ENCODE results near the gene CRYBG3. TPM values are rescaled to one million over a fixed set of nuclear protein-coding genes. Genes with fewer than 3 reads are reported as not detected.
A peak's percentile ranks its signal among the peaks of the same experiment; 100 is the strongest.

Gene CRYBG3
- total and polyA plus RNA-seq, 4 donors: 1.1 to 9.5 (median 2.5) TPM

- no peak for DNase-seq (ENCODE audit: low spot score)
- TF ChIP-seq HNF4A (conservative IDR thresholded peaks at IDR 0.05) (no peak), FOXA1 (IDR thresholded peaks at IDR 0.05) (no peak), HNF4G (IDR thresholded peaks at IDR 0.05) (no peak), RAD21 (IDR thresholded peaks at IDR 0.05) (no peak), NR2F2 (IDR thresholded peaks at IDR 0.05) (no peak), JUND (IDR thresholded peaks at IDR 0.05) (no peak), TAF1 (conservative IDR thresholded peaks at IDR 0.05) (no peak), ATF3 (IDR thresholded peaks at IDR 0.05) (no peak)
- H3K27ac ChIP-seq (ENCODE audit: low read depth in 1 of 2, low read length in 2 of 2): no peak overlapping the region
- H3K36me3 ChIP-seq (ENCODE audit: control insufficient read depth in 4 of 4, insufficient read depth in 3 of 4, low read depth in 1 of 4, low read length in 3 of 4): peaks cover 9 to 48% (median 20%) of the 10 kb centered on the region in 4 donors
- H3K4me3 ChIP-seq (ENCODE audit: low read depth in 1 of 3, low read length in 3 of 3): no peak overlapping the region
- H3K27me3 ChIP-seq (ENCODE audit: control insufficient read depth in 4 of 4, insufficient read depth in 4 of 4, low read length in 3 of 4): no peaks in the 10 kb centered on the region
- 88% methylated on average over 3 of the region's 3 CpGs for WGBS
- H3K9me3 ChIP-seq (ENCODE audit: control insufficient read depth in 4 of 4, low read length in 3 of 4): no peaks in the 10 kb centered on the region
- no peak overlapping the region for H3K9ac ChIP-seq (ENCODE audit: low read depth in 1 of 2, low read length in 2 of 2)
- peaks cover 0 to under 1% (median 0%) of the 10 kb centered on the region in 4 donors for H3K4me1 ChIP-seq (ENCODE audit: control insufficient read depth in 4 of 4, insufficient read depth in 4 of 4, low read length in 3 of 4)
Observed at GRCh38 chr3:97956051-97956450, 134.2 kb downstream of the CRYBG3 start.

- H3K4me1 ChIP-seq (ENCODE audit: control insufficient read depth in 4 of 4, insufficient read depth in 4 of 4, low read length in 3 of 4): peaks cover 0 to 9% (median 3%) of the 10 kb centered on the region in 4 donors
- peaks cover 7 to 36% (median 18%) of the 10 kb centered on the region in 4 donors for H3K36me3 ChIP-seq (ENCODE audit: control insufficient read depth in 4 of 4, insufficient read depth in 3 of 4, low read depth in 1 of 4, low read length in 3 of 4)
- no peaks in the 10 kb centered on the region for H3K27me3 ChIP-seq (ENCODE audit: control insufficient read depth in 4 of 4, insufficient read depth in 4 of 4, low read length in 3 of 4)
- no peak for TF ChIP-seq TAF1 (conservative IDR thresholded peaks at IDR 0.05)
- TF ChIP-seq FOXA2 (IDR thresholded peaks at IDR 0.05): peak; percentile 62
- peak; percentile 57 for TF ChIP-seq ATF3 (IDR thresholded peaks at IDR 0.05)
- peak in 1 of 2 donors; percentile 24 for TF ChIP-seq HNF4A (conservative IDR thresholded peaks at IDR 0.05)
- TF ChIP-seq RXRA (IDR thresholded peaks at IDR 0.05): peak; percentile 12 to 26
- WGBS: 63% methylated on average over 8 of the region's 8 CpGs
- no peak overlapping the region for H3K9ac ChIP-seq (ENCODE audit: low read depth in 1 of 2, low read length in 2 of 2)
- DNase-seq (ENCODE audit: low spot score): no peak
- no peak overlapping the region for H3K4me3 ChIP-seq (ENCODE audit: low read depth in 1 of 3, low read length in 3 of 3)
- H3K27ac ChIP-seq (ENCODE audit: low read depth in 1 of 2, low read length in 2 of 2): no peak overlapping the region
- H3K9me3 ChIP-seq (ENCODE audit: control insufficient read depth in 4 of 4, low read length in 3 of 4): no peaks in the 10 kb centered on the region
Observed at GRCh38 chr3:97957617-97958311, 136.0 kb downstream of the CRYBG3 start.

- H3K9me3 ChIP-seq (ENCODE audit: control insufficient read depth in 4 of 4, low read length in 3 of 4): no peaks in the 10 kb centered on the region
- TF ChIP-seq GABPA (IDR thresholded peaks at IDR 0.05 in 1 of 2, conservative IDR thresholded peaks at IDR 0.05 in 1 of 2) (no peak), HNF4G (IDR thresholded peaks at IDR 0.05) (no peak), REST (IDR thresholded peaks at IDR 0.05) (no peak), HNF4A (conservative IDR thresholded peaks at IDR 0.05) (no peak), YY1 (IDR thresholded peaks at IDR 0.05) (no peak), ATF3 (IDR thresholded peaks at IDR 0.05) (no peak), TAF1 (conservative IDR thresholded peaks at IDR 0.05) (no peak), RAD21 (IDR thresholded peaks at IDR 0.05) (no peak), FOXA1 (IDR thresholded peaks at IDR 0.05) (no peak), MAX (IDR thresholded peaks at IDR 0.05) (no peak), CTCF (IDR thresholded peaks at IDR 0.05; ENCODE audit: low read depth, low read length, missing input control) (no peak), EGR1 (IDR thresholded peaks at IDR 0.05; ENCODE audit: low read depth in 2 of 2) (no peak), SP1 (IDR thresholded peaks at IDR 0.05) (no peak), ZBTB33 (IDR thresholded peaks at IDR 0.05) (no peak)
- H3K36me3 ChIP-seq (ENCODE audit: control insufficient read depth in 4 of 4, insufficient read depth in 3 of 4, low read depth in 1 of 4, low read length in 3 of 4): peaks cover 6 to 32% (median 17%) of the 10 kb centered on the region in 4 donors
- no peak for DNase-seq (ENCODE audit: low spot score)
- 98% methylated on average over 2 of the region's 2 CpGs for WGBS
- H3K27ac ChIP-seq (ENCODE audit: low read depth in 1 of 2, low read length in 2 of 2): no peak overlapping the region
- no peak overlapping the region for H3K9ac ChIP-seq (ENCODE audit: low read depth in 1 of 2, low read length in 2 of 2)
- H3K27me3 ChIP-seq (ENCODE audit: control insufficient read depth in 4 of 4, insufficient read depth in 4 of 4, low read length in 3 of 4): no peaks in the 10 kb centered on the region
- no peak overlapping the region for H3K4me3 ChIP-seq (ENCODE audit: low read depth in 1 of 3, low read length in 3 of 3)
- peaks cover 0 to 9% (median 3%) of the 10 kb centered on the region in 4 donors for H3K4me1 ChIP-seq (ENCODE audit: control insufficient read depth in 4 of 4, insufficient read depth in 4 of 4, low read length in 3 of 4)
Observed at GRCh38 chr3:97958396-97958795, 136.6 kb downstream of the CRYBG3 start.
